Fibroblast of skin of back (primary cell): ENCODE measurements around the gene PLIN4. TPM values are rescaled to one million over a fixed set of nuclear protein-coding genes. Genes with fewer than 3 reads are reported as not detected.
A peak's percentile ranks its signal among the peaks of the same experiment; 100 is the strongest.
"Not testable (repeated sequence)": the region's sequence is repeated elsewhere in the genome, so short reads cannot be mapped to it uniquely, and the experiment has no call there.

Experiments
- DNase-seq: peaks from one replicate; pipeline ENCODE4 v3.0.0-alpha.2; 2013
- polyA plus RNA-seq, 2 experiments: library from polyadenylated mRNA; unstranded; fragments of 120-200 nt; gene quantifications; one replicate each; pipeline ENCODE4 v1.2.1, GENCODE V29; 2013; ENCODE audit not compliant: insufficient read length in 2 of 2

The PLIN4 gene
- polyA plus RNA-seq (2013, experiment 1 of 2; ENCODE audit: insufficient read length) = 0.16 TPM
- 0.14 TPM for polyA plus RNA-seq (2013, experiment 2 of 2; ENCODE audit: insufficient read length)

GRCh38 chr19:4518345-4519171 is at the start of gene PLIN4:
Gene PLIN4 (minus strand): TSS chr19:4518486. CDS start chr19:4518272, 214 bp downstream.
- no peak for DNase-seq

- peak; percentile 49 for DNase-seq
These were observed 49.3 kb upstream of the PLIN4 start for GRCh38 chr19:4567584-4568071.

GRCh38 chr19:4566402-4567051 is 48.2 kb upstream of the PLIN4 start:
- DNase-seq = no peak

- DNase-seq = not testable (repeated sequence)
These were observed 45.3 kb upstream of the PLIN4 start for GRCh38 chr19:4563562-4563961.

- not testable (repeated sequence) for DNase-seq
These were observed 43.8 kb upstream of the PLIN4 start for GRCh38 chr19:4562085-4562484.

GRCh38 chr19:4559569-4559968 is 41.3 kb upstream of the PLIN4 start, which contains the start of gene SEMA6B:
Gene SEMA6B (minus strand): TSS chr19:4559684. CDS start chr19:4558457, 1,227 bp downstream.
- DNase-seq = no peak

GRCh38 chr19:4557971-4558941 is 40.0 kb upstream of the PLIN4 start:
- DNase-seq = no peak

GRCh38 chr19:4557144-4557970 is 39.1 kb upstream of the PLIN4 start:
- DNase-seq = no peak

- no peak for DNase-seq
These were observed 38.4 kb upstream of the PLIN4 start for GRCh38 chr19:4556597-4557127.

GRCh38 chr19:4555657-4556561 is 37.6 kb upstream of the PLIN4 start:
- DNase-seq = no peak

GRCh38 chr19:4554717-4555116 is 36.4 kb upstream of the PLIN4 start:
- no peak for DNase-seq

- DNase-seq = no peak
These were observed 35.5 kb upstream of the PLIN4 start for GRCh38 chr19:4553775-4554174.

- no peak for DNase-seq
These were observed 34.9 kb upstream of the PLIN4 start for GRCh38 chr19:4553092-4553695.

GRCh38 chr19:4552525-4552819 is 34.2 kb upstream of the PLIN4 start:
- DNase-seq = no peak

- no peak for DNase-seq
These were observed 32.3 kb upstream of the PLIN4 start for GRCh38 chr19:4550479-4551050.

GRCh38 chr19:4550018-4550417 is 31.7 kb upstream of the PLIN4 start:
- DNase-seq = no peak

- no peak for DNase-seq
These were observed 29.9 kb upstream of the PLIN4 start for GRCh38 chr19:4548238-4548584.

- no peak for DNase-seq
These were observed 29.3 kb upstream of the PLIN4 start for GRCh38 chr19:4547303-4548237.
